GM23338 (cell line): ENCODE results near the gene AUH. TPM values are rescaled to one million over a fixed set of nuclear protein-coding genes. Genes with fewer than 3 reads are reported as not detected.

Source experiments
- ATAC-seq: fragments of 200-7000 bp; cut with Tn5 transposase; 3 replicates; pipeline ENCODE4 v1.9.1; 2020
- DNase-seq: peaks from one replicate; pipeline ENCODE4 v3.0.0-alpha.2; 2015; ENCODE audit warnings: low spot score
- H2AFZ ChIP-seq: fragments of 200-600 bp; sonication (generic); 2 replicates; pipeline ENCODE4 v1.8.0; 2016; ENCODE audit warnings: antibody characterized with exemption, mild to moderate bottlenecking, moderate library complexity
- H3F3A ChIP-seq: fragments of 200-600 bp; sonication (generic); replicated peaks from 2 replicates; pipeline ENCODE4 v1.8.0; 2017; ENCODE audit warnings: antibody characterized with exemption, mixed run types, low read depth
- H3K27ac ChIP-seq: fragments of 200-600 bp; sonication (generic); 2 replicates; pipeline ENCODE4 v1.6.1; 2016; ENCODE audit warnings: low read depth
- H3K27me3 ChIP-seq: fragments of 200-600 bp; sonication (generic); 2 replicates; pipeline ENCODE4 v1.8.0; 2016; ENCODE audit warnings: mild to moderate bottlenecking, mixed run types, moderate library complexity; ENCODE audit not compliant: insufficient read depth
- H3K36me3 ChIP-seq: fragments of 200-600 bp; sonication (generic); 2 replicates; pipeline ENCODE4 v1.8.0; 2016; ENCODE audit warnings: mild to moderate bottlenecking; ENCODE audit not compliant: insufficient read depth
- H3K4me1 ChIP-seq: fragments of 200-600 bp; sonication (generic); 2 replicates; pipeline ENCODE4 v1.8.0; 2016; ENCODE audit warnings: mild to moderate bottlenecking, moderate library complexity; ENCODE audit not compliant: insufficient read depth
- H3K4me2 ChIP-seq: fragments of 200-600 bp; sonication (generic); 2 replicates; pipeline ENCODE4 v1.7.1; 2017; ENCODE audit warnings: mixed run types
- H3K4me3 ChIP-seq: fragments of 200-600 bp; sonication (generic); 2 replicates; pipeline ENCODE4 v1.6.1; 2016; ENCODE audit warnings: mixed run types
- H3K79me2 ChIP-seq: fragments of 200-600 bp; sonication (generic); replicated peaks from 2 replicates; pipeline ENCODE4 v1.8.0; 2017; ENCODE audit warnings: mild to moderate bottlenecking; ENCODE audit not compliant: insufficient read depth
- H3K9me2 ChIP-seq: fragments of 200-600 bp; sonication (generic); 2 replicates; pipeline ENCODE4 v1.8.0; 2017; ENCODE audit not compliant: insufficient read depth
- H4K20me1 ChIP-seq: fragments of 200-600 bp; sonication (generic); replicated peaks from 2 replicates; pipeline ENCODE4 v1.8.0; 2017; ENCODE audit warnings: mild to moderate bottlenecking; ENCODE audit not compliant: insufficient read depth
- H3K27ac Mint-ChIP-seq: 2 replicates; pipeline ENCODE4 v1.8.0; 2020; ENCODE audit warnings: inconsistent platforms, mild to moderate bottlenecking, moderate library complexity, mixed read lengths
- H3K27me3 Mint-ChIP-seq: 3 replicates; pipeline ENCODE4 v1.8.0; 2022; ENCODE audit warnings: low read depth, mild to moderate bottlenecking, moderate library complexity, mixed read lengths, inconsistent platforms; ENCODE audit not compliant: insufficient read depth, poor library complexity
- H3K36me3 Mint-ChIP-seq: 3 replicates; pipeline ENCODE4 v1.8.0; 2021; ENCODE audit warnings: low read depth, mild to moderate bottlenecking, inconsistent platforms, moderate library complexity, mixed read lengths
- H3K4me1 Mint-ChIP-seq: 3 replicates; pipeline ENCODE4 v1.8.0; 2020; ENCODE audit warnings: mild to moderate bottlenecking, inconsistent platforms, mixed read lengths
- H3K4me3 Mint-ChIP-seq: 3 replicates; pipeline ENCODE4 v1.8.0; 2021; ENCODE audit warnings: moderate library complexity, mild to moderate bottlenecking, inconsistent platforms, mixed read lengths
- H3K9me3 Mint-ChIP-seq: 3 replicates; pipeline ENCODE4 v1.8.0; 2020; ENCODE audit warnings: moderate library complexity, mild to moderate bottlenecking, inconsistent platforms, mixed read lengths
- CREB1 ChIP-seq: fragments of 250-450 bp; sonication (Bioruptor Pico); IDR thresholded peaks from 2 replicates; pipeline ENCODE4 v1.5.0; 2020; ENCODE audit warnings: low read depth, mild to moderate bottlenecking, moderate library complexity
- EZH2phosphoT487 ChIP-seq: fragments of 200-600 bp; sonication (generic); IDR thresholded peaks from one replicate; pipeline ENCODE4 v1.8.1; 2018; ENCODE audit warnings: antibody characterized with exemption; ENCODE audit not compliant: unreplicated experiment
- NANOG ChIP-seq: IDR thresholded peaks from 2 replicates; pipeline ENCODE4 v1.6.1; 2016; ENCODE audit warnings: antibody characterized with exemption, borderline replicate concordance
- POLR2AphosphoS5 ChIP-seq: IDR thresholded peaks from 2 replicates; pipeline ENCODE4 v1.6.1; 2016; ENCODE audit warnings: antibody characterized with exemption, low read depth
- STAT1 ChIP-seq: IDR thresholded peaks from one replicate; pipeline ENCODE4 v1.6.1; 2016; ENCODE audit warnings: antibody characterized with exemption; ENCODE audit not compliant: unreplicated experiment
- ZNF114 ChIP-seq: fragments of 250-450 bp; sonication (Bioruptor Pico); IDR thresholded peaks from 2 replicates; pipeline ENCODE4 v1.5.0; 2020; ENCODE audit warnings: mild to moderate bottlenecking, moderate library complexity
- ZNF331 ChIP-seq: fragments of 250-450 bp; sonication (Bioruptor Pico); IDR thresholded peaks from 2 replicates; pipeline ENCODE4 v1.5.0; 2020; ENCODE audit warnings: low read depth, mild to moderate bottlenecking, moderate library complexity
- polyA plus RNA-seq: library from polyadenylated mRNA; unstranded; fragments of >200 nt; fragmentation: Nextera tagmentation; extraction: Ambion mirVana; gene quantifications from 2 replicates; pipeline ENCODE4 v1.2.1, GENCODE V29; 2016
- total RNA-seq: library from RNA; depleted of rRNA; stranded (reverse); fragments of >200 nt; shearing (Covaris generic); gene quantifications from 2 replicates; pipeline ENCODE4 v1.2.3, GENCODE V29; 2014
- TF ChIP-seq, protein P1 (sequence below): fragments of 250-450 bp; sonication (Bioruptor Pico); IDR thresholded peaks from 2 replicates; pipeline ENCODE4 v1.5.0; 2020; ENCODE audit warnings: mild to moderate bottlenecking, moderate library complexity
- TF ChIP-seq, protein P2 (sequence below): IDR thresholded peaks from one replicate; pipeline ENCODE4 v1.6.1; 2018; ENCODE audit warnings: antibody characterized with exemption; ENCODE audit not compliant: unreplicated experiment
- TF ChIP-seq, protein P3 (sequence below), 2 experiments: fragments of 200-600 bp in 1 of 2; sonication (generic) in 1 of 2; conservative IDR thresholded peaks; 2 replicates each; pipeline versions ENCODE4 v1.5.1 to v1.6.1; 2016 to 2017; ENCODE audit warnings: antibody characterized with exemption in 2 of 2, low read depth in 2 of 2, mild to moderate bottlenecking in 2 of 2, moderate library complexity in 1 of 2
- TF ChIP-seq, protein P4 (sequence below): IDR thresholded peaks from 2 replicates; pipeline ENCODE4 v1.6.1; 2016; ENCODE audit warnings: antibody characterized with exemption

The AUH gene
- total and polyA plus RNA-seq, 2 experiments from 2014 or later = 28.8 to 34.2 TPM

DNA sequence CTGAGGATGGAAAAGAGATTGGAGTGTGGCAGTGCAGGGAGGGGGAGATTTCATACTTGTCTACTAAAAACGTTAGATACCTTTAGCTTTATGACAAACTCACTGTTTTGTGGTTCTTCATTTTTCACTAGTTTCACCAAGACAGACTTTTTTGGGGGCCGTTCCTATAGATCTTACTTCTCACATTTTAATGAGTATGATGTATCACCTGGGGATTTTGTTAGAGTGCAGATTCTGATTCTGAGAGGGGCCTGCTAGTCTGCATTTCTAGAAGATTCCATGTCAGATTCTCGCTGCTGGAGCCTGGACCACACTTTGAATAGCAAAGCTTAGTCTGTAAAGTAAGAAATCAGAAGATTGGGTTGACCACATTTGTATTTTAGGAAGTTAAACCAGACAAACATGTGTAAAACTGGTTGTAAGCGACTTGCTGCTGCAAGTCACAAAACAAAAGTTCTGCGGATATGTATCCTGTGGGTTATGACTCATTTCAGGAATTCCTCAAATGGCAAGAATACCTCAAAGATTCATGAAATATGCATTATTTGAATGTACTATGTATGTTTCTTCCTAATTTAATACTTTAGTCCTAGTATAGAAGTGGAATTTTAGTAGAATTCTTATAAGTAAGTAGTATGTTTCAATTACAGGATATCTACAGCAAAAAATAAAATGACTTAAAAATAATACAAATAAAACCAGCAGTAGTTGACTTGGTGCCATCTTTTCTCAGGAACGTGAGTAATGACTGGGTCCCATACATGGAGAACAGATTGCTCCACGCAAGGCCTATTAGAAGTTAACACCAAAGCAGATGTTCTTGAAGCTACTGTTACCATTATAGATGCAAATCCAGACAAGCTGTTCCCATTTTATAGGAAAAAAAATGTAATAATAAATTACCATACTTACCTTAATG lies 34.1 kb upstream of the AUH start (continued):
- TF ChIP-seq ZNF114 (CRISPR knock-in tag) (no peak), EZH2phosphoT487 (no peak)

DNA sequence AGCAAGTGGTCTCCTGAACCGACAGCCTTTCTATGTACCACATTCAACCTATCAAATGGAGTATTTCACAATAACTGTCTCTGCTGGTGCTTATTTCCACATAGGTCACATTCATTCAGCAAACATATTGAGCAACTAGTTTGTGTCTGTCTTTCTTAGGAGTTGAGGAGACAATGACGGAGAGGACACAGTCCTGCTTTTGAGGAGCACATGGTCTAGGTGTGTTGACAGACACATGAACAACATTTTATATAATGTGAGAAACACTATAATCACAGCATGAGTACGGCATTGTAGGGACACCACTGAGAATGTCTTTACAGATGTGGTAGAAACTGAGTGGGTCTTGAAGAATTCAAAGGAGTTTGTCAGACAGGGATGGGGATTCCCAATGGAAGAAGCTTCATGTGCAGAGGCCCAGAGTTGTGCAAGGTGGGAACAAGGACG lies 33.4 kb upstream of the AUH start:
- no peak for DNase-seq
- H4K20me1 ChIP-seq = no peaks in the 10 kb centered on the region
- H3K27ac Mint-ChIP-seq = no peak overlapping the region
- no peak overlapping the region for H3K4me2 ChIP-seq
- H3K79me2 ChIP-seq = no peaks in the 10 kb centered on the region
- no peaks in the 10 kb centered on the region for H3K27me3 ChIP-seq
- no peaks in the 10 kb centered on the region for H3K4me1 Mint-ChIP-seq
- H3K9me3 Mint-ChIP-seq = no peaks in the 10 kb centered on the region
- H3K4me1 ChIP-seq = no peaks in the 10 kb centered on the region
- H3K27me3 Mint-ChIP-seq = no peaks in the 10 kb centered on the region
- H3K4me3 Mint-ChIP-seq = no peak overlapping the region
- no peak overlapping the region for H3K27ac ChIP-seq
- H3K36me3 ChIP-seq = no peaks in the 10 kb centered on the region
- H3K9me2 ChIP-seq = no peaks in the 10 kb centered on the region
- H3F3A ChIP-seq = no peaks in the 10 kb centered on the region
- no peak overlapping the region for H3K4me3 ChIP-seq
- ATAC-seq = no peak
- no peak overlapping the region for H2AFZ ChIP-seq
- H3K36me3 Mint-ChIP-seq = no peaks in the 10 kb centered on the region
- TF ChIP-seq POLR2AphosphoS5 (no peak), ZNF331 (CRISPR knock-in tag) (no peak), CREB1 (CRISPR knock-in tag) (no peak), STAT1 (no peak), ZNF114 (CRISPR knock-in tag) (no peak), EZH2phosphoT487 (no peak), NANOG (no peak)
- TF ChIP-seq, protein P1, sequence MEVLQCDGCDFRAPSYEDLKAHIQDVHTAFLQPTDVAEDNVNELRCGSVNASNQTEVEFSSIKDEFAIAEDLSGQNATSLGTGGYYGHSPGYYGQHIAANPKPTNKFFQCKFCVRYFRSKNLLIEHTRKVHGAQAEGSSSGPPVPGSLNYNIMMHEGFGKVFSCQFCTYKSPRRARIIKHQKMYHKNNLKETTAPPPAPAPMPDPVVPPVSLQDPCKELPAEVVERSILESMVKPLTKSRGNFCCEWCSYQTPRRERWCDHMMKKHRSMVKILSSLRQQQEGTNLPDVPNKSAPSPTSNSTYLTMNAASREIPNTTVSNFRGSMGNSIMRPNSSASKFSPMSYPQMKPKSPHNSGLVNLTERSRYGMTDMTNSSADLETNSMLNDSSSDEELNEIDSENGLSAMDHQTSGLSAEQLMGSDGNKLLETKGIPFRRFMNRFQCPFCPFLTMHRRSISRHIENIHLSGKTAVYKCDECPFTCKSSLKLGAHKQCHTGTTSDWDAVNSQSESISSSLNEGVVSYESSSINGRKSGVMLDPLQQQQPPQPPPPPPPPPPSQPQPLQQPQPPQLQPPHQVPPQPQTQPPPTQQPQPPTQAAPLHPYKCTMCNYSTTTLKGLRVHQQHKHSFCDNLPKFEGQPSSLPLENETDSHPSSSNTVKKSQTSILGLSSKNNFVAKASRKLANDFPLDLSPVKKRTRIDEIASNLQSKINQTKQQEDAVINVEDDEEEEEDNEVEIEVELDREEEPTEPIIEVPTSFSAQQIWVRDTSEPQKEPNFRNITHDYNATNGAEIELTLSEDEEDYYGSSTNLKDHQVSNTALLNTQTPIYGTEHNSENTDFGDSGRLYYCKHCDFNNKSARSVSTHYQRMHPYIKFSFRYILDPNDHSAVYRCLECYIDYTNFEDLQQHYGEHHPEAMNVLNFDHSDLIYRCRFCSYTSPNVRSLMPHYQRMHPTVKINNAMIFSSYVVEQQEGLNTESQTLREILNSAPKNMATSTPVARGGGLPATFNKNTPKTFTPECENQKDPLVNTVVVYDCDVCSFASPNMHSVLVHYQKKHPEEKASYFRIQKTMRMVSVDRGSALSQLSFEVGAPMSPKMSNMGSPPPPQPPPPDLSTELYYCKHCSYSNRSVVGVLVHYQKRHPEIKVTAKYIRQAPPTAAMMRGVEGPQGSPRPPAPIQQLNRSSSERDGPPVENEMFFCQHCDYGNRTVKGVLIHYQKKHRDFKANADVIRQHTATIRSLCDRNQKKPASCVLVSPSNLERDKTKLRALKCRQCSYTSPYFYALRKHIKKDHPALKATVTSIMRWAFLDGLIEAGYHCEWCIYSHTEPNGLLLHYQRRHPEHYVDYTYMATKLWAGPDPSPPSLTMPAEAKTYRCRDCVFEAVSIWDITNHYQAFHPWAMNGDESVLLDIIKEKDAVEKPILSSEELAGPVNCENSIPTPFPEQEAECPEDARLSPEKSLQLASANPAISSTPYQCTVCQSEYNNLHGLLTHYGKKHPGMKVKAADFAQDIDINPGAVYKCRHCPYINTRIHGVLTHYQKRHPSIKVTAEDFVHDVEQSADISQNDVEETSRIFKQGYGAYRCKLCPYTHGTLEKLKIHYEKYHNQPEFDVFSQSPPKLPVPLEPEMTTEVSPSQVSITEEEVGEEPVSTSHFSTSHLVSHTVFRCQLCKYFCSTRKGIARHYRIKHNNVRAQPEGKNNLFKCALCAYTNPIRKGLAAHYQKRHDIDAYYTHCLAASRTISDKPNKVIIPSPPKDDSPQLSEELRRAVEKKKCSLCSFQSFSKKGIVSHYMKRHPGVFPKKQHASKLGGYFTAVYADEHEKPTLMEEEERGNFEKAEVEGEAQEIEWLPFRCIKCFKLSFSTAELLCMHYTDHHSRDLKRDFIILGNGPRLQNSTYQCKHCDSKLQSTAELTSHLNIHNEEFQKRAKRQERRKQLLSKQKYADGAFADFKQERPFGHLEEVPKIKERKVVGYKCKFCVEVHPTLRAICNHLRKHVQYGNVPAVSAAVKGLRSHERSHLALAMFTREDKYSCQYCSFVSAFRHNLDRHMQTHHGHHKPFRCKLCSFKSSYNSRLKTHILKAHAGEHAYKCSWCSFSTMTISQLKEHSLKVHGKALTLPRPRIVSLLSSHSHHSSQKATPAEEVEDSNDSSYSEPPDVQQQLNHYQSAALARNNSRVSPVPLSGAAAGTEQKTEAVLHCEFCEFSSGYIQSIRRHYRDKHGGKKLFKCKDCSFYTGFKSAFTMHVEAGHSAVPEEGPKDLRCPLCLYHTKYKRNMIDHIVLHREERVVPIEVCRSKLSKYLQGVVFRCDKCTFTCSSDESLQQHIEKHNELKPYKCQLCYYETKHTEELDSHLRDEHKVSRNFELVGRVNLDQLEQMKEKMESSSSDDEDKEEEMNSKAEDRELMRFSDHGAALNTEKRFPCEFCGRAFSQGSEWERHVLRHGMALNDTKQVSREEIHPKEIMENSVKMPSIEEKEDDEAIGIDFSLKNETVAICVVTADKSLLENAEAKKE = no peak
- TF ChIP-seq, protein P2, sequence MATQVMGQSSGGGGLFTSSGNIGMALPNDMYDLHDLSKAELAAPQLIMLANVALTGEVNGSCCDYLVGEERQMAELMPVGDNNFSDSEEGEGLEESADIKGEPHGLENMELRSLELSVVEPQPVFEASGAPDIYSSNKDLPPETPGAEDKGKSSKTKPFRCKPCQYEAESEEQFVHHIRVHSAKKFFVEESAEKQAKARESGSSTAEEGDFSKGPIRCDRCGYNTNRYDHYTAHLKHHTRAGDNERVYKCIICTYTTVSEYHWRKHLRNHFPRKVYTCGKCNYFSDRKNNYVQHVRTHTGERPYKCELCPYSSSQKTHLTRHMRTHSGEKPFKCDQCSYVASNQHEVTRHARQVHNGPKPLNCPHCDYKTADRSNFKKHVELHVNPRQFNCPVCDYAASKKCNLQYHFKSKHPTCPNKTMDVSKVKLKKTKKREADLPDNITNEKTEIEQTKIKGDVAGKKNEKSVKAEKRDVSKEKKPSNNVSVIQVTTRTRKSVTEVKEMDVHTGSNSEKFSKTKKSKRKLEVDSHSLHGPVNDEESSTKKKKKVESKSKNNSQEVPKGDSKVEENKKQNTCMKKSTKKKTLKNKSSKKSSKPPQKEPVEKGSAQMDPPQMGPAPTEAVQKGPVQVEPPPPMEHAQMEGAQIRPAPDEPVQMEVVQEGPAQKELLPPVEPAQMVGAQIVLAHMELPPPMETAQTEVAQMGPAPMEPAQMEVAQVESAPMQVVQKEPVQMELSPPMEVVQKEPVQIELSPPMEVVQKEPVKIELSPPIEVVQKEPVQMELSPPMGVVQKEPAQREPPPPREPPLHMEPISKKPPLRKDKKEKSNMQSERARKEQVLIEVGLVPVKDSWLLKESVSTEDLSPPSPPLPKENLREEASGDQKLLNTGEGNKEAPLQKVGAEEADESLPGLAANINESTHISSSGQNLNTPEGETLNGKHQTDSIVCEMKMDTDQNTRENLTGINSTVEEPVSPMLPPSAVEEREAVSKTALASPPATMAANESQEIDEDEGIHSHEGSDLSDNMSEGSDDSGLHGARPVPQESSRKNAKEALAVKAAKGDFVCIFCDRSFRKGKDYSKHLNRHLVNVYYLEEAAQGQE = no peak
- TF ChIP-seq, protein P3, sequence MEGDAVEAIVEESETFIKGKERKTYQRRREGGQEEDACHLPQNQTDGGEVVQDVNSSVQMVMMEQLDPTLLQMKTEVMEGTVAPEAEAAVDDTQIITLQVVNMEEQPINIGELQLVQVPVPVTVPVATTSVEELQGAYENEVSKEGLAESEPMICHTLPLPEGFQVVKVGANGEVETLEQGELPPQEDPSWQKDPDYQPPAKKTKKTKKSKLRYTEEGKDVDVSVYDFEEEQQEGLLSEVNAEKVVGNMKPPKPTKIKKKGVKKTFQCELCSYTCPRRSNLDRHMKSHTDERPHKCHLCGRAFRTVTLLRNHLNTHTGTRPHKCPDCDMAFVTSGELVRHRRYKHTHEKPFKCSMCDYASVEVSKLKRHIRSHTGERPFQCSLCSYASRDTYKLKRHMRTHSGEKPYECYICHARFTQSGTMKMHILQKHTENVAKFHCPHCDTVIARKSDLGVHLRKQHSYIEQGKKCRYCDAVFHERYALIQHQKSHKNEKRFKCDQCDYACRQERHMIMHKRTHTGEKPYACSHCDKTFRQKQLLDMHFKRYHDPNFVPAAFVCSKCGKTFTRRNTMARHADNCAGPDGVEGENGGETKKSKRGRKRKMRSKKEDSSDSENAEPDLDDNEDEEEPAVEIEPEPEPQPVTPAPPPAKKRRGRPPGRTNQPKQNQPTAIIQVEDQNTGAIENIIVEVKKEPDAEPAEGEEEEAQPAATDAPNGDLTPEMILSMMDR (conservative IDR thresholded peaks at IDR 0.05; ENCODE audit: low read depth in 2 of 2) = no peak
- TF ChIP-seq, protein P4, sequence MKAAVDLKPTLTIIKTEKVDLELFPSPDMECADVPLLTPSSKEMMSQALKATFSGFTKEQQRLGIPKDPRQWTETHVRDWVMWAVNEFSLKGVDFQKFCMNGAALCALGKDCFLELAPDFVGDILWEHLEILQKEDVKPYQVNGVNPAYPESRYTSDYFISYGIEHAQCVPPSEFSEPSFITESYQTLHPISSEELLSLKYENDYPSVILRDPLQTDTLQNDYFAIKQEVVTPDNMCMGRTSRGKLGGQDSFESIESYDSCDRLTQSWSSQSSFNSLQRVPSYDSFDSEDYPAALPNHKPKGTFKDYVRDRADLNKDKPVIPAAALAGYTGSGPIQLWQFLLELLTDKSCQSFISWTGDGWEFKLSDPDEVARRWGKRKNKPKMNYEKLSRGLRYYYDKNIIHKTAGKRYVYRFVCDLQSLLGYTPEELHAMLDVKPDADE = no peak
